Ovary (tissue), 3 donors: ENCODE results near the gene NFE2L3.

Experiments
- POLR2A ChIP-seq: fragments of 450-650 bp; IDR thresholded peaks from one replicate; pipeline ENCODE4 v1.6.1; 2017; ENCODE audit warnings: antibody characterized with exemption, mild to moderate bottlenecking, moderate library complexity
- TF ChIP-seq, protein P1 (sequence below), 3 donors: fragments of 450-650 bp in 2 of 3; fragments of 200-600 bp in 1 of 3; IDR thresholded peaks; one replicate each; pipeline versions ENCODE4 v1.5.1 to v1.8.0; 2016 to 2022; ENCODE audit warnings: antibody characterized with exemption in 3 of 3, mild to moderate bottlenecking in 1 of 3
- donor health status: DM: no; HTN: no; CAD: no.

DNA sequence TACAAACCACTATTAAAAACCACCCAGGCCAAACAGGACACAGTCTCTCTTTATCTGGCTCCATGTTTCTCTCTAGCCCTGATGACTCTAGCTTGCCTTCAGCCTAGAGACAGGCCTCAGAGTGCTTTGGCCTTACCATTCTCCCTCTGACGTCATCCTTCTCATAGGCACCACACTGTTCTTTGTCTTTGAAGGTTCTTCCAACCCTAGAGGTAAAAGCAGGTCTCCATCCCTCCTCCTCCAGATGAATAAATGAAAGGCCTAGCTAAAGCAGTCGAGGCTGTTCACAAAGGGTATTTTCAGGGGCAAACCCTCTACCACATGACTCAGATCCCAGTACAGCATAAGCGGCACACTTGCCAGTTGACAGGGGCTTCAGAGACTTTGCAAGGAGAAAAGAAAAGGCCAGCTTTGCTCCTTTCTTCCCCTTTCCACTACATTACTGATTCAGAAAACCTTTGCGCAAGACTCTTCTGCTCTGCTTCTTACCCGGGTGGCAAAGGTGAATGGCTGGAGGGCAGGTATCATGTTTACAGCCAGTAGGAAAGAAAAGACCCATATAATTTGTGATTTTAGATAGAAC is 14.8 kb downstream of the NFE2L3 start:
- TF ChIP-seq POLR2A = no peak
- TF ChIP-seq, protein P1, sequence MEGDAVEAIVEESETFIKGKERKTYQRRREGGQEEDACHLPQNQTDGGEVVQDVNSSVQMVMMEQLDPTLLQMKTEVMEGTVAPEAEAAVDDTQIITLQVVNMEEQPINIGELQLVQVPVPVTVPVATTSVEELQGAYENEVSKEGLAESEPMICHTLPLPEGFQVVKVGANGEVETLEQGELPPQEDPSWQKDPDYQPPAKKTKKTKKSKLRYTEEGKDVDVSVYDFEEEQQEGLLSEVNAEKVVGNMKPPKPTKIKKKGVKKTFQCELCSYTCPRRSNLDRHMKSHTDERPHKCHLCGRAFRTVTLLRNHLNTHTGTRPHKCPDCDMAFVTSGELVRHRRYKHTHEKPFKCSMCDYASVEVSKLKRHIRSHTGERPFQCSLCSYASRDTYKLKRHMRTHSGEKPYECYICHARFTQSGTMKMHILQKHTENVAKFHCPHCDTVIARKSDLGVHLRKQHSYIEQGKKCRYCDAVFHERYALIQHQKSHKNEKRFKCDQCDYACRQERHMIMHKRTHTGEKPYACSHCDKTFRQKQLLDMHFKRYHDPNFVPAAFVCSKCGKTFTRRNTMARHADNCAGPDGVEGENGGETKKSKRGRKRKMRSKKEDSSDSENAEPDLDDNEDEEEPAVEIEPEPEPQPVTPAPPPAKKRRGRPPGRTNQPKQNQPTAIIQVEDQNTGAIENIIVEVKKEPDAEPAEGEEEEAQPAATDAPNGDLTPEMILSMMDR (IDR thresholded peaks at IDR 0.05) = no peak
